ENCODE measurements around the gene CFAP161. TPM values are rescaled to one million over a fixed set of nuclear protein-coding genes. Genes with fewer than 3 reads are reported as not detected.
A peak's percentile ranks its signal among the peaks of the same experiment; 100 is the strongest.

CFAP161 gene
- total RNA-seq, 1 experiment from 2014 or later = 2.7 TPM

- in situ Hi-C loops (cut with HindIII; ENCODE audit: low pct_unique_long_range_greater_than_20kb, low sequenced_read_pairs) = no loop called here
- no peaks in the 10 kb centered on the region for H3K9me3 ChIP-seq (ENCODE audit: control insufficient read depth, insufficient read depth, low read depth, low read length)
- ChIA-PET CTCF (no interaction called here), POLR2A (no interaction called here)
- DNase-seq (ENCODE audit: low read depth, low spot score) (no peak), ATAC-seq (0 out of 2 replicates have a peak, but pooled peaks have one; percentile 28)
- intact Hi-C loops (cut with micrococcal nuclease; ENCODE audit: unreplicated experiment) = no loop called here
- 0 out of 2 replicates have a peak, but pooled peaks cover 6% of the 10 kb centered on the region for H3K27me3 ChIP-seq (ENCODE audit: control insufficient read depth, insufficient read depth, low read length)
- TF ChIP-seq REST (IDR thresholded peaks at IDR 0.05; ENCODE audit: insufficient read depth in 1 of 2, low read depth in 2 of 2, low read length in 1 of 2) = no peak
- no peak for TF ChIP-seq SIN3A (IDR thresholded peaks at IDR 0.05; ENCODE audit: borderline replicate concordance, insufficient read depth, low read depth, low read length)
- TF ChIP-seq TCF7L2 (IDR thresholded peaks at IDR 0.05; ENCODE audit: low read depth, low read length) = no peak
- no peak for TF ChIP-seq POLR2AphosphoS5 (IDR thresholded peaks at IDR 0.05; ENCODE audit: low read depth, low read length)
- no peak for TF ChIP-seq CTCF (IDR thresholded peaks at IDR 0.05)
- no TSS peak for BruUV-seq (replicated peaks)
- no peaks in the 10 kb centered on the region for H3K36me3 ChIP-seq (ENCODE audit: control insufficient read depth, insufficient read depth, low read length)
- H3K4me3 ChIP-seq (ENCODE audit: low read depth in 2 of 2, low read length in 2 of 2) = no peak overlapping the region
- H3K27ac ChIP-seq (ENCODE audit: low read length) = no peak overlapping the region
- no peaks in the 10 kb centered on the region for H3K4me1 ChIP-seq (ENCODE audit: control insufficient read depth, insufficient read depth, low read length)
Observed at GRCh38 chr15:81195339-81195864, 61.3 kb downstream of the CFAP161 start.

GRCh38 chr15:81196576-81197254 is 62.6 kb downstream of the CFAP161 start, which contains the start of gene IL16:
Gene IL16, plus strand, starts transcription at chr15:81196879. Its CDS starts 28,521 bp downstream, at chr15:81225400.
- ATAC-seq (0 out of 2 replicates have a peak, but pooled peaks have one; percentile 17), DNase-seq (ENCODE audit: low read depth, low spot score) (no peak)
- H3K27me3 ChIP-seq (ENCODE audit: control insufficient read depth, insufficient read depth, low read length) = 0 out of 2 replicates have a peak, but pooled peaks cover 2% of the 10 kb centered on the region
- H3K27ac ChIP-seq (ENCODE audit: low read length) = no peak within 1 kb of the TSS
- POLR2A ChIA-PET = no interaction called here
- no peak within 1 kb of the TSS for H3K4me3 ChIP-seq (ENCODE audit: low read depth in 2 of 2, low read length in 2 of 2)
- TF ChIP-seq SIN3A (IDR thresholded peaks at IDR 0.05; ENCODE audit: borderline replicate concordance, insufficient read depth, low read depth, low read length) (no peak), CTCF (IDR thresholded peaks at IDR 0.05) (no peak), POLR2AphosphoS5 (IDR thresholded peaks at IDR 0.05; ENCODE audit: low read depth, low read length) (no peak), REST (IDR thresholded peaks at IDR 0.05; ENCODE audit: insufficient read depth in 1 of 2, low read depth in 2 of 2, low read length in 1 of 2) (no peak), TCF7L2 (IDR thresholded peaks at IDR 0.05; ENCODE audit: low read depth, low read length) (no peak)
- CTCF ChIA-PET = interaction anchor here (0.8 kb wide), 1 partner anchor 70 kb away, joined by 6 read pairs; no protein-coding TSS in a partner anchor
- H3K9me3 ChIP-seq (ENCODE audit: control insufficient read depth, insufficient read depth, low read depth, low read length) = no peaks in the 10 kb centered on the region
- in situ Hi-C loops (cut with HindIII; ENCODE audit: low pct_unique_long_range_greater_than_20kb, low sequenced_read_pairs) (no loop called here), intact Hi-C loops (cut with micrococcal nuclease; ENCODE audit: unreplicated experiment) (no loop called here)
- H3K4me1 ChIP-seq (ENCODE audit: control insufficient read depth, insufficient read depth, low read length) = no peaks in the 10 kb centered on the region
- no TSS peak for BruUV-seq (replicated peaks)
- no peaks in the 10 kb centered on the region for H3K36me3 ChIP-seq (ENCODE audit: control insufficient read depth, insufficient read depth, low read length)
